HFFc6 (cell line): Measurements from ENCODE around the gene PDRG1. TPM values are rescaled to one million over a fixed set of nuclear protein-coding genes. Genes with fewer than 3 reads are reported as not detected.

ENCODE experiments used
- DNase-seq: peaks from one replicate; pipeline ENCODE4 v3.0.0-alpha.2; 2018
- H3K27ac Mint-ChIP-seq: 2 replicates; pipeline ENCODE4 v1.8.0; 2020; ENCODE audit warnings: mild to moderate bottlenecking, mixed read lengths
- H3K27me3 Mint-ChIP-seq: 2 replicates; pipeline ENCODE4 v1.8.0; 2021; ENCODE audit warnings: mild to moderate bottlenecking, moderate library complexity, mixed read lengths; ENCODE audit not compliant: insufficient read depth
- H3K36me3 Mint-ChIP-seq: 2 replicates; pipeline ENCODE4 v1.8.0; 2021; ENCODE audit warnings: low read depth, mixed read lengths
- H3K4me1 Mint-ChIP-seq: 2 replicates; pipeline ENCODE4 v1.8.0; 2020; ENCODE audit warnings: low read depth, mixed read lengths
- H3K4me3 Mint-ChIP-seq: 2 replicates; pipeline ENCODE4 v1.8.0; 2020; ENCODE audit warnings: mild to moderate bottlenecking, moderate library complexity, mixed read lengths
- H3K9me3 Mint-ChIP-seq: 2 replicates; pipeline ENCODE4 v1.8.0; 2020; ENCODE audit warnings: mild to moderate bottlenecking, mixed read lengths
- total RNA-seq, 6 experiments: library from RNA; stranded (reverse); fragmentation: NEBNext Ultra II Directional; extraction: Animal tissue kit (Norgen Biotek cat#: 25700); gene quantifications; 2 replicates in 1 of 6; 3 replicates in 5 of 6; pipeline ENCODE4 v1.2.3, GENCODE V29; 2021
- TF ChIP-seq, protein P1 (sequence below): fragments of 200-600 bp; sonication (generic); IDR thresholded peaks from 2 replicates; pipeline ENCODE4 v1.5.0; 2021; ENCODE audit warnings: antibody characterized with exemption, mild to moderate bottlenecking

Gene PDRG1
- total RNA-seq, 6 experiments from 2014 or later = 12.2 to 17.1 (median 13.1) TPM

DNA sequence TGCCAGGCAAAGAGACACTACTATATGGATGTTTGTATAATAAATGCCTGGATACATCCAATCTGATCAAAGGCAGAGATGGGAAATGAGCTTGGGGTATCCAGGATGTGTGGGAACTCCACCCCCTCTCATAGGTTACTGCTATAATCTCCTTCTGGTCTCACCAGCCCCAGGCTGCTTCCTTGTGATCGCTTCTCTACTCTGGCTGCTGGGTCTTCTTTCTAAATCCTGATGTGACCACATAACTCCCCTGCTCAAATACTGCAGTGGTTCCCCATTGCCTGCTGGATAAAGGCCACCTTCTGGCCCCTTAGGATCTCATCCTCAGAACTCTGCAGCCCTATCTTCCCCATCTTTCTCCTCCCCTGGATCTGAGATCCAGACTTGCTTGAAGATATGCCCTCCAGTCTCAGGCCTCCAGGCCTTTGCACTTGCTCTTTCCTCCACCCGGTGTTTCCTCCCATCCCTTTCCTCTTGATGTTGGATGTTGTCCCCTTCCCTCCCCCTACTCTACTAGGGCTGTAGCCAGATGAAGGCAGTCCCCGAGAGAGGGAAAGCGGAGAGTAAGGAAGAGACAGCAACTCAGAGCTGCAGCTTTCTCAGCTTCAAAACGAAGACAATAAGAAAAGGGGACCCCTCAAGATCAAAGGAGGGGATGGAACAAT is 15.3 kb upstream of the PDRG1 start:
- Mint-ChIP-seq H3K27ac (no peak overlapping the region), H3K36me3 (no peaks in the 10 kb centered on the region), H3K9me3 (no peaks in the 10 kb centered on the region), H3K4me1 (peaks cover 3% of the 10 kb centered on the region), H3K27me3 (peaks cover 31% of the 10 kb centered on the region), H3K4me3 (no peak overlapping the region)
- TF ChIP-seq, protein P1, sequence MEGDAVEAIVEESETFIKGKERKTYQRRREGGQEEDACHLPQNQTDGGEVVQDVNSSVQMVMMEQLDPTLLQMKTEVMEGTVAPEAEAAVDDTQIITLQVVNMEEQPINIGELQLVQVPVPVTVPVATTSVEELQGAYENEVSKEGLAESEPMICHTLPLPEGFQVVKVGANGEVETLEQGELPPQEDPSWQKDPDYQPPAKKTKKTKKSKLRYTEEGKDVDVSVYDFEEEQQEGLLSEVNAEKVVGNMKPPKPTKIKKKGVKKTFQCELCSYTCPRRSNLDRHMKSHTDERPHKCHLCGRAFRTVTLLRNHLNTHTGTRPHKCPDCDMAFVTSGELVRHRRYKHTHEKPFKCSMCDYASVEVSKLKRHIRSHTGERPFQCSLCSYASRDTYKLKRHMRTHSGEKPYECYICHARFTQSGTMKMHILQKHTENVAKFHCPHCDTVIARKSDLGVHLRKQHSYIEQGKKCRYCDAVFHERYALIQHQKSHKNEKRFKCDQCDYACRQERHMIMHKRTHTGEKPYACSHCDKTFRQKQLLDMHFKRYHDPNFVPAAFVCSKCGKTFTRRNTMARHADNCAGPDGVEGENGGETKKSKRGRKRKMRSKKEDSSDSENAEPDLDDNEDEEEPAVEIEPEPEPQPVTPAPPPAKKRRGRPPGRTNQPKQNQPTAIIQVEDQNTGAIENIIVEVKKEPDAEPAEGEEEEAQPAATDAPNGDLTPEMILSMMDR = no peak
- DNase-seq = no peak

DNA sequence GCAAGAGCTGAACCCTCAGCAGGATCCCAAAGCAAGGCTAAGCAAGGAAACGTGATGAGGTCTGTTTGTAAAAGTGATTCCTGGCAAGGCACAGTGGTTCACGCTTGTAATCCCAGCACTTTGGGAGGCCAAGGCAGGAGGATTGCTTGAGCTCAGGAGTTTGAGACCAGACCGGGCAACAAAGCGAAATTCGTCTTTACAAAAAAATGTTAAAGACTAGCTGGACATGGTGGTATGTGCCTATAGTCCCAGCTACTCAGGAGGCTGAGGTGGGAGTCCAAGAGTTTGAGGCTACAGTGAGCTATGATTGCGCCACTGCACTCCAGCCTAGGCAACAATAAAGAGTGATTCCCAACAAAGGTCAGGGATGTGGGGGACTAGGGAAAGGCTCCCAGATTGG is 12.0 kb upstream of the PDRG1 start:
- DNase-seq = no peak
- TF ChIP-seq, protein P1 = no peak
- H3K9me3 Mint-ChIP-seq = no peaks in the 10 kb centered on the region
- H3K27me3 Mint-ChIP-seq = peaks cover 43% of the 10 kb centered on the region
- no peaks in the 10 kb centered on the region for H3K4me1 Mint-ChIP-seq
- no peak overlapping the region for H3K4me3 Mint-ChIP-seq
- H3K27ac Mint-ChIP-seq = no peak overlapping the region
- no peaks in the 10 kb centered on the region for H3K36me3 Mint-ChIP-seq

DNA sequence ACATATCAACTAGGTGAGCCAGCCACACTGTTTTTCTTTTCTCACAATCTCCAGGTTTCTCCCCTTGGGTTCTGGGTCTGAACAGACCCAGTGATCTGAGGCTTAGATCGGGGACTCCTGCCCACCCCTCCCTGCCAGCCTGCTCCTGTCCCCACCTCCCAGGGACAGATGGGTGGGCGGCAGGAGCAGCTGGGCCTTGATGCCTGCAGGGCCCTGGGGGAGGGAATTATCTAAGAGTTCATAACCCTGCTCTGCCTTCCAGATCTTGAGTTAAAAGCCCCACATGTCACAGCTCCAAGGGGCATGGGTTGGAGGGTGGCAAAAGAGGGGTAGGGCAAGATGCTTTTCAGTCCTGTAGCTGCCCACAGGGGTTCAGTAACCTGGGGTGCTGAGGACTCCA is 10.9 kb upstream of the PDRG1 start:
- H3K4me1 Mint-ChIP-seq = no peaks in the 10 kb centered on the region
- TF ChIP-seq, protein P1 = no peak
- H3K4me3 Mint-ChIP-seq = no peak overlapping the region

DNA sequence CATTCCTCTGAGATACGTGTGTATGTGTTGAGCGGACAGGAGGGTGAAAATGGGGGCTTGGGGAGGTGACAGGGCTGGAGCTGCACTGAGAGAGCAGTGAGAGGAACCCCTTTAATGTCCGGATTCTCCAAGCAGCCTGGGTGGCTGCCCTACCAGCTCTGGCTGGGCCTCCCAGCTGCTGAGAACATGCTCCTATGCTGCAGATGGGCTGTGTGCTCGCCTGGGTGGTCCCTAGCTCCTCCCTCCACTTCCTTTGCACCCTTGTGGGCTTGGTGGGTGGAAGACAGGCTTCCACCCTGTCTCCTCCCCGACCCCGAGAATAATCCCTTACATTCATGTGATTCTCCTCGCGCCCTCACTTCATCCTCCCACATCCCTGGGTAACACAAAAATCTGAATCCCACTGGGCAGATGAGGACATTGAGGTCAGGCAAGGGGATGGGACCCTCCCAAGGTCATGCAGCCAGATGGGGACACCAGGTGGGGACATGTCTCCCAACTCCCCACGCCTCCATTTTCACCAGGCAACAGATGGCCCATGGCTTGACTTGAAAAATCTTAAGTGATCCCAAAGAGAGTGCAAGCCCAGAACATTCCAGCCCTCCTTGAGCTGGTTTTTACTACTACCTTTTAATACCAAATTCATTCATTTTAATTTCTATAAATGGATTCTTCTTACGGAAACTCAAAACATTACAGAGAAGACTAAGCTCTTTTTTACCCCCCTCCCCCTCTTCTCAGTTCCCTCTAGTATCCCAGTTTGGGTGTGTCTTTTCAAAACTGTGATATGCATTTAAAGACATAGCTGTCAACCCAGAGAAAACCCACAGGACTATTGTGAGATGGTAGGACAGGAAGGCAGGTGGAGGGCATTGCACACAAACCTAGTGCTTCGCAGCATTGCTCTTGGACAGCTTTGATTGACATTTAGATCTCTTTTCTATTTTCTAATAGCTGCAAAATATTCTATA is 5.0 kb upstream of the PDRG1 start:
- TF ChIP-seq, protein P1 = no peak
- Mint-ChIP-seq H3K4me1 (peaks cover 5% of the 10 kb centered on the region), H3K27ac (no peak overlapping the region), H3K36me3 (peaks cover under 1% of the 10 kb centered on the region; the same call in 1 of the 2 replicates), H3K27me3 (peaks cover 29% of the 10 kb centered on the region), H3K9me3 (no peaks in the 10 kb centered on the region), H3K4me3 (no peak overlapping the region)
- no peak for DNase-seq

More for the DNA sequence above, 10.9 kb upstream of the PDRG1 start:
- Mint-ChIP-seq H3K36me3 (no peaks in the 10 kb centered on the region), H3K9me3 (no peaks in the 10 kb centered on the region), H3K27ac (no peak overlapping the region), H3K27me3 (peaks cover 49% of the 10 kb centered on the region)
- DNase-seq = no peak

DNA sequence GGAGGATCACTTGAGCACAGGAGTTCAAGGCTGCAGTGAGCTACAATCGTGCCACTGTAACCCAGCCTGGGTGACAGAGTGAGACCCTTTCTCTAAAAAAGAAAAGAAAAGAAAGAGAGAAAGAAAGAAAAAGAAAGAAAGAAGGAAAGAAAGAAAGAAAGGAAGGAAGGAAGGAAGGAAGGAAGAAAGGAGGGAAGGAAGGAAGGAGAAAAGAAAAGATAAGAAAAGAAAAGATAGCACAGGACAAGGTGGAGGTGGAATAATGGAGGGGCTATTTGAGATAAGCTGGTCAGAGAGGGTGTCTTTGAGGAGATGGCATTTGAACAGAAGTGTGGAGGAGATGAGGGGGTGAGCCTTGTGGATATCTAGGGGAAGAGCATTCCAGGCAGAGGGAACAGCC is 2.7 kb upstream of the PDRG1 start:
- TF ChIP-seq, protein P1 = no peak
- no peak for DNase-seq
- H3K36me3 Mint-ChIP-seq = peaks cover 14% of the 10 kb centered on the region
- H3K27ac Mint-ChIP-seq = no peak overlapping the region
- H3K4me1 Mint-ChIP-seq = peaks cover 28% of the 10 kb centered on the region
- no peaks in the 10 kb centered on the region for H3K9me3 Mint-ChIP-seq
- peaks cover 18% of the 10 kb centered on the region for H3K27me3 Mint-ChIP-seq
- H3K4me3 Mint-ChIP-seq = no peak overlapping the region
